NOMO-1 treated with dmso at 0.1 percent for 144 hours (cell line): ENCODE measurements around the gene IFNK.

Source experiments
- DNase-seq: peaks from one replicate; lab custom pipeline; 2025; ENCODE audit not compliant: unreplicated experiment; lab: John Stamatoyannopoulos, UW

IFNK gene

DNA sequence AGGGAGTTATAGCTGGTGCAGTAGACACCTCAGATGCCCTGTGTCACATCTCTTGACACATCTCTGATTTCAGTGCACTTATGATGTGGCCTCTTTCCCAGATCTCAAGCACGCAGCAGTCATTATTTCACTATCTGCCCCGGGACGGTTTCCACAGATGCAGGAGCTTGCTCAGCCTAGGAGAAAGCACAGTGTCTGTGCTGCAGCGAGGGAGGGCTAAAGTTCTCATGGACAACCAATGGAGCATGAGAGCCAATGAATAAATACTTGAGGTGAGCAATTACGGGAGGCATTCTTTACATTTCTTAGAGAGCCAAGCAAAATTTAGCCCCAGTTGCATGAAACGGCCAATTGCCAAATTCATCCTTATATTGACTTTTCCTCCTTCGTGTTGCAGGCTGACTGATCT, 12.9 kb downstream of the IFNK start:
- DNase-seq = no peak

DNA sequence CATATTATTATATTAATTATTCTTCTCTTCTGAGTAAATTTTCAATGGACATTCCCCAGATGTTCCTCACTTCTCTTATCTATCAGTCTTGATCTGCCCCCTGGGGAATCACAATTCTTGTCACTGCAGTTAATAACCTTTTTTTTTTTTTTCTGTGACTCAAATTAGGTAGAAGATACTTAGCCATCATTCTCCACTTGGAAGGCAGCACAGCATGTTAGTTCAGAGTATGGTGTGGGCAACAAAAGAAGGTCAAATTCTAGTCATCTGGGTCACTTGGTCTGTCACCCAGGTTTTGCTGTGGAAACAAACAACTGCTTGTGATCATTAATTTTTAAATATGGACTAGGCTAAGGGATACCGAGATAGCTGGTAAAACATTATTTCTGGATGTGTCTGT, 13.7 kb downstream of the IFNK start:
- DNase-seq = no peak

DNA sequence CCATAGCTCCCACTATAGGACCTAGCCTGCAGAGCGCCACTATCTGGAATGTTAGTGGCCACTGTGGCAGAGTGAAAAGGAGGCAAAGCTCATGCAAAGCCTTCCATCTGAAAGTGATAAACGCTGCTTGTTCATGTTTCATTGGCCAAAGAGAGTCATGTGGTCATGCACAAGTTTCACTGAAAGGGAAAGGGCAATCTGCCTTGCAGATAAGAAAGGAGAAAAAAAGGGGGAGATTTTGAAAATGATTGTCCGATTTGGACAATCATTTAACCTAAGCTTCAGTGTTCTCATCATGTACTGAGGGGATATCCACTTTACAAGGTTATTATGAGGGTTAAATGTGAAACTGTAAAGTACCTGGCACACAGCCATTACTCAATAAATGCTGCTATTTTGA, 14.6 kb downstream of the IFNK start:
- DNase-seq = no peak

GRCh38 chr9:27539479-27540441, 15.7 kb downstream of the IFNK start:
- DNase-seq = no peak

- DNase-seq = no peak
Measured at GRCh38 chr9:27540502-27540901, 16.4 kb downstream of the IFNK start.

GRCh38 chr9:27541740-27542139, 17.6 kb downstream of the IFNK start:
- DNase-seq = no peak

DNA sequence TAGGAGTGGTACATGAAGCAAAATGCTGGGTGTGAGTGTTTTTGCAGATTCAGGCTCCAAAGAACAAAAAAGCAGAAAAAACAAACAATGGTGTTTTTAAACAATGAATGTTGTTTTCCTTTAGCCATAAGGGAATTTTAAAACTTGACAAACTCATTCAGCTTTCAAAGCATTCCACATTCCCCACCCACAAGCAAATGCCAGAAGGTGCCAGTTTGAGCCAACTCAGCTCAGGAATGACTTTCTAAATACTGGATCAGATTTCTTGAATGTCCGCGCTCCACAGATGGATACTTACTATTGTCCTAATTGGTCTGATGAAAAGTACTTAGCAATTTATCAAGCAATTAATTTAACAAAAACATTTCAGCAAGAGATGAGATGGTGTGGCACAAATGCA, 18.4 kb downstream of the IFNK start:
- no peak for DNase-seq

- no peak for DNase-seq
Measured at GRCh38 chr9:27545471-27545870, 21.4 kb downstream of the IFNK start.

- DNase-seq = no peak
Measured at GRCh38 chr9:27548055-27548741, 24.1 kb downstream of the IFNK start.

- no peak for DNase-seq
Measured at GRCh38 chr9:27549196-27549755, 25.2 kb downstream of the IFNK start.

GRCh38 chr9:27554712-27555111, 30.6 kb downstream of the IFNK start:
- DNase-seq = no peak

- no peak for DNase-seq
Measured at GRCh38 chr9:27556470-27556869, 32.4 kb downstream of the IFNK start.

GRCh38 chr9:27558307-27558706, 34.2 kb downstream of the IFNK start:
- no peak for DNase-seq

GRCh38 chr9:27560457-27560856, 36.4 kb downstream of the IFNK start:
- DNase-seq = no peak

- no peak for DNase-seq
Measured at GRCh38 chr9:27561685-27562084, 37.6 kb downstream of the IFNK start.

DNA sequence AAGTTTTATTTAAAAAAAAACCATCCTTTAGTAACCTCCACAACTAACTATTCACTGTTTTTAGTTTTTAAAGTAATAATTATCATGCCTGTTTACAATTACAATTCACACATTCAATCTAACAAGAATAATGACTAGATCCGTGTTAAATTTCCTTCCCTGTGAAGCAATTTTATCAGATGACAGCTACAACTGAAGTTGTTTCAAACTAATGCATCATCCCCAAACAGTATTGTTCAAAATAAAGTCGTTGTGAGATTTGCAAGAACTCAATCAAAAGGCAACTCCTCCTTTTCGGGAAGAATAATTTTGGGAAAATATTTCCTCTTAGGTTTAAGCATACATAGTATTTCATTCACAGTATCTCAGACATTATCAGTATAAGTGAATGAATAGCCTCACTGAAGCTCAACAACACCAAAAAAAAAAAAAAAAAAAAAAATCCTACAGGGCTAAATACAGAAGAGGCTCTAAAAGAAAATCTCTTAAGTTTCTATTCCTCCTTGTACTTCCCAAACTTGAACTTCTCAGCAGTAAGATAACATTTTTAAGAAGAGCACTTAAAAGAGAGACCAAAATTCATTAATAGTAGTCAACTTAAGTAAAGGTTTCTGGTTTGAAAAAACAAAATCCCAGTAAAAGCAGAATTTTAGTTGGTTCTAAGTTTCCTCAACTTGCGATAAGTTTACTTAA, 39.8 kb downstream of the IFNK start:
- DNase-seq = no peak

DNA sequence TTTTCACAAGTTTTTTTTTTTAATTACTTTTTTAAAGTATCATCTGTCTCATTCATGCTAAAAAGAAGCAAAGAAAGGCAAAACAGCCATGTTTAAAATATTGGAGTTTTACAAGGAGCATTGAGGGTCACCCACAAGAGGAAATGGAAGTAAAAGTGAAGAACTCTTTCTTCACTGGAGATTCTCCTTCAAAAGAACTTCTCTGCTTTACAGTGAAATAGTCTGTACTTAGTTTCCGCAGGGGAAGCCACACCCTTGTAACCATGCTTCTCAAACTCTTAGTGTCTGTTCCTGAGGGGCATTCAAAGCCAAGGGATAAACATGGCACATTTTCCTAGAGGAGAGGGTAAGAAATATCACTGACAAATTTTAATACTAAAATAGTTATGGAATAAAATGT, 40.6 kb downstream of the IFNK start:
- DNase-seq = no peak

- no peak for DNase-seq
Measured at GRCh38 chr9:27565696-27566095, 41.6 kb downstream of the IFNK start.

DNA sequence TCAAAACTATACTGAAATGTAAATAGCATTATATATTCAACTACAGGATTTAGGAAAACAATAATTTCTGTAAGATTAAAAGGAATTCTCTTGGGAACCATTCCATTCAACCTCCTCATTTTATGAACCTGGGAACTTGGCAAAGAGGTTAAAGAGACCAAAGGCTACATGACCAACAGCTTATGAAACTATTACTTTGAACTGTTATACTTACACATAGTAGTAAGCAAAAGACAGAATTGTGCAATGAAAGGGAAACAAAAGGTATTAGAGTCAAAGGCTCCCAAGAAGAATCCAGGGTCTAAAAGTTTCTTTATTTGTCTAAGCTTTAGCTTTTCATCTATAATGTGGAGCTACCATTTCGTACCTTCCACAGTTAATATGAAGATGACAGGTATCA, 42.0 kb downstream of the IFNK start:
- DNase-seq = no peak

- DNase-seq = no peak
Measured at GRCh38 chr9:27569406-27569805, 45.3 kb downstream of the IFNK start.

DNA sequence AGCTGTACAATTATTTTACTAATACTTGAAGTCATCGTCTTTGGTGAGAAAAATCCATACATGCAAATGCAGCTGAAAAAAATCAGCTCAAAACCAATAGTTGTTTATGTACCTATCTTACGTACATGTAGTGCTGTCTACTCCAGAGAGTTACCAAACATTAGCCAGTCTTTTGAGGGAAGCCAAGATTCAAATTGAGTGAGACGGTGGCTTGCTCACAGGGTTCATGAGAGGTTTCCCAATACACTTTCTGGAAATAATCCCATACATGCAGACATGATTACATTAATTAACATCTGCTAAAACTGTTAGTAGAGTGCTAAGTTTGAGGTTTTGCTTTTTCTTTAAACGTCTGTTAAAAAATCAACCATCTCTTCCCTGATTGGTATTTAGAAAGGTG, 46.9 kb downstream of the IFNK start:
- no peak for DNase-seq
